Measurements from ENCODE around the gene EDC3.

The EDC3 gene

DNA sequence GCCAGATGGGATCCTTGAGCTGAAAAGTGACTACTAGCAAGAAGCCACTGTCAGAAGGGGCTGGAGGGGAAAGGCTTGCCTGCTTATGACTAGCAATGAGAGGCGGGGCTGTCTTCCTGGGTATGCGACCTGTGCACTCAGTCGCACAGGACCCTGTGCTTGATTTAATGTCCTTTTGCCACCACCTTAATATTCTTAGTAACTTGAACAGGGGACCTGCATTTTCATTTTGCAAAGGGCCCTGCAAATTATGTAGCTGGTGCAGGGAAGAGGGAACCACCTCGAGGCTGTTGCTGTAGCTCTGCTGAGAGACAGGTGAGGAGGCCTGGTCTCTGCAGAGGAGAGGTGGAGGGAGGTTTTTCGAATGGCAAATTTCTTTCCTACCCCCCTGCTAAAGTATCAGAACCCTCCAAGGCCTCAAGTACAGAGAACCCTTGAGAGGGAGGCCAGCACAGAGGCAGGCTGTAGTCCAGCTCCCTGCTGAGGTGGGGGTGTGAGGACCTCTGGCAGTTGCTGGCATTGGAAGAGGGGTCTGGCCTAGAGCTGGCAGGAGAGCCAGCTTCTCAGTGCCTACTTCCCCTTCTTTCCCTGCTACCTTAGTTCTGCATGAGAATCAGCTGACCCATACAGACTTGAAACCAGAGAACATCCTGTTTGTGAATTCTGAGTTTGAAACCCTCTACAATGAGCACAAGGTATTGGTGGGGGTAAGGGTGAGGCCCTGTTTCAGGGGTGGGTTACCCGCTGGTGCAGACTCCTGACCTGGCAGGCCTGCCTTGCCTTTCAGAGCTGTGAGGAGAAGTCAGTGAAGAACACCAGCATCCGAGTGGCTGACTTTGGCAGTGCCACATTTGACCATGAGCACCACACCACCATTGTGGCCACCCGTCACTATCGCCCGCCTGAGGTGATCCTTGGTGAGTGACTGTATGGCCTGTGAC, 68.8 kb downstream of the EDC3 start:
- no peak for DNase-seq (ENCODE audit: low read depth in 2 of 2)

DNA sequence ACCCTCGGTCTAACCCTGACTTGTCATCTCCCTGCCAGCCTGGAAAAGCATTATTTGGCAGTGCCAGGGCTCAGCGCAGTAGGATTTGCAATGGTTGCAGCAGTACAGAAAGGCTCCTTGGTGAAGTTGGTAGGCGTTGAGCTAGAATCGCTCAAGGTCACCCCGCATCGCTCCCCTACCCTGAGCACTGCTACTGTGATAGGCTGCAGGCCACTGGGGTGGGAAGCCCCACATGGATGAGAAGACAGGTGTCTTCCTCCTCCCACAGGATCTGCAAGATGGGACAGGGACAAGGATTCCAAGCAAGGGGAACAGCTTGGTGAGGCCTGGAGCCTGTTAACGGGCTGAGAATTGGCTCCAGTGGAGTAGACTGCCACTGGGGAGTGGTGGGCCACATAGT, 69.5 kb downstream of the EDC3 start:
- no peak for DNase-seq (ENCODE audit: low read depth in 2 of 2)

DNA sequence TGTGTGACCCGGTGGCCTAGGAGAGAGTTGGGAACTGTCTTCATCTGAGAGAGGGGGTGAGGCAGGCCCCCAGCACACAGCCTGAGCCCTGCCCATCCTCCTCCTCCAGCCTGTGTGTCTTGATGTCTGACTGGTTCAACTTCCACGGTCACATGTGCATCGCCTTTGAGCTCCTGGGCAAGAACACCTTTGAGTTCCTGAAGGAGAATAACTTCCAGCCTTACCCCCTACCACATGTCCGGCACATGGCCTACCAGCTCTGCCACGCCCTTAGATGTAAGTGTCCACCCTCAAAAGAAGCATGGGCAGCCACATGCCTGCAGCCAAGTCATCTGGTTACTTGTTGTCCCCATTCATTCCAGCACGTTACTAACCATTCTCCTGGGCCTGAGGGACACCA, 70.1 kb downstream of the EDC3 start:
- no peak for DNase-seq (ENCODE audit: low read depth in 2 of 2)

DNA sequence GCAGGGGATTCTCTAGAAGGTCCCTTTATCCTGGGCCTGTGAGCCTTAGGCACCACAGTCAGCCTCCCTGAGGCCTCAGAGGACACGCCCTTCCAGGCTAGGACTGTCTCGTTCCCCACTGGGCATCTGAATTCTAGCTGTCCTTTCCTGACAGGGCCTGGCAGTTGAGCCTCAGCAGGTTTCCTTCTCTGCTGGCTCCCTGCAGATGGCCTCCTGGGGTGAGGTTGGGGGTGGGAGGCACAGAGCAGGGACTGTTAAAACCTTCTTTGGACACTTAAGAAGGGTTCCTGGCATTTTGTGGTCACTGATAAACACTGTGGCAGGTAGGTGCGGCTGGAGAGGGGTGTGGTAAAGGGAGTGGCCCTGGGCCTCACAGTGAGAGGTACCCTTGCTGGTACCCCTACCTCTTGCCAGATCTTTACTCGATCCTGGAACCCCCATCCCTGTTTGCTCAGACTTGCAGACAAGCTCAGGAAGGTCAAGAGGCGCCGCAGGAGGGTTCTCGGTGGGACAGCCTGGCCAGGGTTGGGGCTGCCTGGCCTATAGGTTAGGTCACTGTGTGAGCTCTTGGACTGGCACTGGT, 71.7 kb downstream of the EDC3 start:
- DNase-seq (ENCODE audit: low read depth in 2 of 2), result no peak

DNA sequence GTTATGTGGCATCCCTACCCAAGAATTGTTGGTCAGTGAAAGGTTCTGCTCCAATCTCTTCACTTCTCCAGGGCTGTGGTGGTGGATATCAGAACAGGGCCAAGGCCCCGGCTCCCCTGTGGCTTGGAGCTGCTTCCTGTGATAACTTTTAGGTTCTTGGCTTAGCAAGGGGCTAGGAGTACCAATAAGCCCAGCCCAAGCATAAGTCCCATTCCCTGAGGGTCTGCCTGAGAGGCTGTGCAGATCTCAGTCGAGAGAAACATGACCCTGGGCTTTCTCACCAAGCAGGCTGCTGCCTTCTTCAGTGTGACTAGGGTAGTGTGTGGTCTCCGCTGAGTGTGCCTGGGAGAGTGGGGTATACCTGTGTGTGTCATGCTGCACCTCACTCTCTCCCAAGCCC, 73.1 kb downstream of the EDC3 start:
- DNase-seq (ENCODE audit: low read depth in 2 of 2), result no peak

DNA sequence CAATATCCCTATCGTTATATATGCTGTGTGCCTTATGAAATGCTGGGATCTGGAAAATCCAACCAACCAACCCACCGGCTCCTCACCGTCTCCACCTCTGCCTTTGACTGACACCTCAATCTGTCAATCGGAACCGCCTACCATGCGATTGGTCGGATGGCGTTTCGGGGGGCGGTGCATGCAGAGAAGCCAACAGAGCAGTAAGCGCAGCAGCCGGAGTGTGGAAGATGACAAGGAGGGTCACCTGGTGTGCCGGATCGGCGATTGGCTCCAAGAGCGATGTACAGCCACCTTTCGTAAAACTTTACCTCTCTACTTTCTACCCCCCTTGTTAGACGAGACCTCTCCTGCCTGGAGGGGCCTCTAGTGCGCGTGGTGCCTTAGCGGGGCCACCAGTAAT, 73.9 kb downstream of the EDC3 start:
- DNase-seq (ENCODE audit: low read depth in 2 of 2), result no peak

DNA sequence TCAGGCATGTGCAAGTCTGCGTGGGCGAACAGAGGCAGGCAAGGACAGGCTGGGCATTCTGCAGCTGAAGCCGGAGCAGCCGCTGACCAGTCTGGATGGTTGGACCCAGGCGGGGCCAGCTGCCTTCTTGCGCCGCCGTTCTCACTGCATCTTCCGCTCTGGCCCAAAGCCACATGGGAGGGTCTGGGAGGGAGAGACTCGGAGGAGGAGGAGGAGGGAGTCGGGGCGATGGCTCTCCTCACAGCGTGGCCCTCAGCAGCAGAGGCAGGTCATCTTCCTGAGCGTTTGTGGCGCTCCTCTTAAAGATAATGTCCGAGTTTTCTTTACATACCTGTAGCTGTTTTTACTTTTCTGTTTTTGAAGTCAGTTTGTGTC, 74.3 kb downstream of the EDC3 start:
- no peak for DNase-seq (ENCODE audit: low read depth in 2 of 2)

DNA sequence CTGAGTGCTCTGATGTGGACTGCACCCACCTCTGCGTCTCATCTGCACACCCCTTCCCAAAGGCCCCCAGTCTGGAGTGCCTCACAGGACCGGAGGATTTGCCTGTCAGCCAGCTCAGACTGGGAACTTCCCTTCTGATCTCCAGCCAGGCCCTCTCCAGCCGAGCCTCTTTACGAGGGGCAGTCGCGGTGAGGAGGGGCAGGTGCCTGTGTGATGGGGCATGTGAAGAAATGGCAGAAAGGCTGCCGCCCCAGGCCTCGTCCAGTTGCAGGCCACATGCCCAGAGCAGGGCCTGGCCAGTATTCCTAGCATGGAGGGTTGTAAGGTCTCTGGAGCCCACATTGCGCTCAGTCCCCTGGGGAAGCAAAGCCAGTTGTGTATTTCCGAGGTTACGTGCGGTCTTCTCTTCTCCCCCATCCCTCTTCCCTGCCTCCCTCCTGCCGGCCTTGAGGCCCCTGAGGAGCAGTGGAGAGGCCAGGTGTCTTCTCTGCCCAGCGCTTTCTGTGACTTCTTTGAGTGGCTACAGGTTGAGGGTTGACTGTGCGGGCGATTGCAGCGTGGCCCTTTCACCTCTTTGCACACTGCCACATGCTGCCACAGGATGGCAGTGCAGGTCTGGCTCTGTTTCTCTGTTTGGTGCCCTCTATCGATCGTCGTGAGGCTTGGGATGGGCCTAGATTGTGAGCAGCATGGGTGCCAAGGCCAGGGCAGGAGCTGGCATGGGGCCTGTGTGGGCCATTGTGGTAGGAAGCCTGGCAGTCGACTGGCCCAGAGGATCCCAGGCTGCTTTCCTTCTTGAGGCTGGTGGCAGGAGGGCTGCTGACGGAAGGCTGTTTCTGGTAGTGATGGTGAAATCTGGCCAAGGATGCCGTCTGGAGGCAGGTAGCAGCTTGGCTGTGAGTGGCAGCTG, 74.9 kb downstream of the EDC3 start:
- peak; percentile 63 to 70 for DNase-seq (ENCODE audit: low read depth in 2 of 2)

DNA sequence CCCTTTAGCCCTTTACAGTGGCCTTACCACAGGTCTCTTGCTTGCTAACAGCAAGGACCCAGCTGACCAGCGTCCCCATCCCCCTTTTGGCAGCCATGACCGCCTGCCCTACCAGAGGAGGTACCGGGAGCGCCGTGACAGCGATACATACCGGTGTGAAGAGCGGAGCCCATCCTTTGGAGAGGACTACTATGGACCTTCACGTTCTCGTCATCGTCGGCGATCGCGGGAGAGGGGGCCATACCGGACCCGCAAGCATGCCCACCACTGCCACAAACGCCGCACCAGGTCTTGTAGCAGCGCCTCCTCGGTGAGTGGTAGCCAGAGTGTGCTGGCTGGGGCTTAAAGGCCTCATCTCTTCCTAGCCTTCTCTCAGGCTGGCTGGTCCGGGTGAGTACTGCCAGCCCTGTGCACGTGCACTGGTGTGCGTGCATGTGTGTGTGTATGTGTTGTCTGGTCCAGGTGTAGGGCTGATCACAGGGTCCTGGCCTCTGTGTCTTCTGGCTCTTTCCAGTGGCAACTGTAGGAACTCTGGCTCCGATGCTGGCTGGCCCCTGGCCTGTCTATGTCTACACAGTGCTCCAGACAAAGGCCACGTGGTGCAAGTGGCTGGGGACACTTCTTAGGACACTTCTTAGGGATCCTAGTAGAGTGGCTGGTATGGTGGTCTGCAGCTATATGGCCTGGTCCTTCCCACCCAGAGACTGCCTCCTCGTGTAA, 75.7 kb downstream of the EDC3 start:
- DNase-seq (ENCODE audit: low read depth in 2 of 2), result no peak

DNA sequence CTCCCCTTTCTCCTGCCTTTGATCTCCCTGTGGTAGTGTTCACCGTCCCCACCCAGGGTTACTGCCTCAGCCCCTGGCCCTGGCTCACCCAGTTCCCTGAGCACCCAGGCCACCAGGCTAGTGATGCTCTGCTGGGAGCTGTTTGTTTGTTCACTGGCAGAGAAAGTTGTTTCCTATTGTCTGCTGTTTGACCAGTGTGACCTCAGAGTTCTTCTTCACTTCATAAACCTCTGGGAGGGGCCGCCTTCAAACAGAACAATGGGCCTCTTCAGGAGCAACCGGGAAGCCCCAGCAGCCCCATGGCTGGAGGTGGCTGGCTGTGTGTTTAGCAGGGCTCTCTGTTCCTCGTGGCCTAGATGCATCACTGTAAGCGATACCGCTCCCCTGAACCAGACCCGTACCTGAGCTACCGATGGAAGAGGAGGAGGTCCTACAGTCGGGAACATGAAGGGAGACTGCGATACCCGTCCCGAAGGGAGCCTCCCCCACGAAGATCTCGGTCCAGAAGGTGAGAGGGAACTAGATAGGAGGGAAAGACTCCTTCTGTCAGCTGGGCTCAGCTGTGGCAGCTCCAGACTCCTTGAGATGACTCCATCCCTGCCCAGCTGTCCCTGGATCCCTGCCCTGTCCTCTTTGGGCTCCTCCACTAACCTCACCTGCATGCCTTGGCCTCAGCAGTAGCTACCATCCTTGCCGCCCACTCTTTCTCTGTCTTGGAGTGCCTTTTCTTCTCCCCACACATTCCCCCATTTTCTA, 76.8 kb downstream of the EDC3 start:
- DNase-seq (ENCODE audit: low read depth in 2 of 2), result no peak

DNA sequence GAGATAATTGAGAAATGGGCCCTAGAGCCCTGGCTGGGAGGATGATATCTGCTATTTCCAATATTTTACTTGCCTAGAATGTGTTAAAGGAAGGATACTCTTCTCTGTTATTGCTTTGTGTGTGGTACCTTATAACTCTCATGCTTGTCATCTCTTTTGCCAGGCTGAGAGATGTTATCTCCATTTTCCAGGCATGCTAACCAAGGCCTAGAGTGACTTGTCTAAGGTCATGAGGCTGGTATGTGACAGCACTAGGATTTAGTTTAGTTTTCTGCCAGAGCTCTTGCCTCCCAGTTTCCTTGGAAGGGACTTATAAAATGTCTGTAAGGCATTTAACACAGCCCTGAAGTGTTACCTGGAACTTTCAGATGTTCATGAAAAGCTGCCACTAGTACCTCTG, 78.8 kb downstream of the EDC3 start:
- DNase-seq (ENCODE audit: low read depth in 2 of 2), result no peak

DNA sequence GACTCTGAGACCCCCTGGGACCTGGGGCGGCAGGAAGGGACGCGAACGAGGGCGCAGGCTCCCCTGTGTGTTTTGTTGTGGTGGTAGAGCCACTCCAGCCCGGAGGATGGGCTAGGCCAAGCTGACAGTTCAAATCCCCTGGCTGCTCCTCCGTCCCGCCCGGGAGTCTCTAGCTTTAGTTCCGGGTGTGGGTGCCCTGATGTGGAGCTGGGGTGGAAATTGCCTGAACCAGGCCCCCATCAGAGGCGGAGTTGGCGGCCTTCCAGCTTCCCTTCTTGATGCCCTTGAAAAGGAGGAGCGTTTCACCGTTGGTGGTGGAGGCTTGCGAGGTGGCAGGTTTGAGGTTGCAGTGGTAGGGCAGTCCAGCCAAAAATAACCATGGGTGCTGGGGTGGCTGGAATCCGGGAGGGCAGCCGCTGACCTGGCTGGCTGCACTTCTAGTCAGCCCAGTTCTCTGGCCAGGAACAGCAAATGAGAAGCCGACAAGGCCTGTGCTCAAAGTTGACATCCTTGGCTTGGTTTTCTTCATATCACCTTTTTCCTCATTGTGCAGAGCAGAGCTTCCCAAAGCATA, 79.4 kb downstream of the EDC3 start:
- peak; percentile 31 to 33 for DNase-seq (ENCODE audit: low read depth in 2 of 2)

DNA sequence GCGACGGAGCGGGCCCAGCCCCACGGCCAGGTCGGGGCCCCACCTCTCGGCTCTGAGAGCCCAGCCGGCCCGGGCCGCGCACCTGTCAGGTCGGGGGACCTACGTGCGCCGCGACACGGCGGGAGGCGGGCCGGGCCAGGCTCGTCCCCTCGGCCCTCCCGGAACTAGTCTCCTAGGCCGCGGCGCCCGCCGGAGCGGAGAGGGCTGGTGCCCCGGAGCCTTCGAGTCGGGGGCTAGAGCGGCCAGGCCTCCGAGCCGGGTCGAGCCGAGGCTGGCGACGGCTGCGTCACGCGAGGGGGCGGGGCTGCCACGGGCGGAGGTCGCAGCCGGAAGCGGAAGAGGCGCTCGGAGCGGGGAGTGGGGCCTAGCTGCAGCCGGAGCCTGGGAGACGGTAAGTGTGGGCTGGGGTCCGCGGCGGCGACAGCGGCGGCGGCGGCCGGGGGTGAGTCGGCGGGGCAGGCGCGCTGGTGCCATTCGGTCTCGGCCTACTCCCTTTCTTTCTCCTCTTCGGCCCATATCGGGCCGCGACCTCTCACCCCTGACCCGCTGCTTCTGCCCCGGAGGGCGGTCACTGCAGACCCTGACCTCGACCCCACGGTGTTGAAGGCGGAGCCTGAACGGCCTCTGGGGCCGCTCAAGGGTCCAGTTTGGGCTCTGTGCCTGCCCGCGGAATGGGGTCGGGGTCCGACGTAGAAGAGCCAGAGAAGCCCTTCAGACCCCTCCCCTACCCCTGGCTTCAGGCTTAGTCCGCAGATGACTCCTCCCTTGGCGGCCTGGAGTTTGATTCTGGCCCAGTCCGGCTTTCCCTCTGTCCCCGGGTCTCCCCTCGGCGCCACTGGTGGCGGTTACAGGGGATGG, 80.1 kb downstream of the EDC3 start, which contains the start of gene CLK3:
CLK3 (plus strand) TSS at position 329 of the 858 bp plus-strand sequence. CDS start 3,361 bp downstream, outside the sequence.
- DNase-seq (ENCODE audit: low read depth in 2 of 2), result peak; percentile 91 to 98

DNA sequence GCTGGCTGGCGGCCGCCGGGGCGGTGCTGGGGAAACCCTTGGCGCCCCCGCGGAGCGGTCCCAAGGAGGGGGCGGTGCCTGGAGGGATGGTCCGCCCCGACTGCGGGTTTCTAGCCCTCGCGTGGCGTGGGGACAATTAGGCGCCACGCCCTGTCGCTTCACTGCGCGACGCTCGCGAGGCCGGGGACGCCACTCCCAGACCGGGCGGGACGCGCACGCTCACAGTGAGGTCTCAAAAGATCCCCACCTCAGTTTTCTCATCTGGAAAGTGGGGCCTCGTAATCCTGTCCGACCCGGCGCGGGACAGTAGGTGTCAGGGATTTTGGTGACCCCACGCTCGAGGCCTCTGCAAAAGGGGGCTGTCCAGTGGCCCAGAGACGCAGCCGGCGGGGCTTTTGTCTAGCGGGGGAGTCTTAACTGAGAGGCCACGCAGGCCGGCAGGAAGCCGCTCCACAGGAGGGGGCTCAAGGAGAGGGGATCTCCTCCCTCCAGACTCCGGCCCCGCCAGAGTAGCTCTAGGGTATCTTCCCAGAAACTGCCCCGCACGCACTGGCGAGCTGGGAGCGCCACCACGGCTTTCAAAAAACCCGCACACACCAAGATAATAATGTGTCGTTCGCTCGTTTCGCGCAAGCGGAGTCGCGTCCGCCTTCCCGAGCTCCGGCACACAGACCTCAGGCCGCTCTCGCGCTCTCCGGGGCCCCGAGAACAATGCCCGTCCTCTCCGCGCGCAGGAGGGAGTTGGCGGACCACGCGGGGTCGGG, 80.9 kb downstream of the EDC3 start:
- peak; percentile 63 to 83 for DNase-seq (ENCODE audit: low read depth in 2 of 2)

DNA sequence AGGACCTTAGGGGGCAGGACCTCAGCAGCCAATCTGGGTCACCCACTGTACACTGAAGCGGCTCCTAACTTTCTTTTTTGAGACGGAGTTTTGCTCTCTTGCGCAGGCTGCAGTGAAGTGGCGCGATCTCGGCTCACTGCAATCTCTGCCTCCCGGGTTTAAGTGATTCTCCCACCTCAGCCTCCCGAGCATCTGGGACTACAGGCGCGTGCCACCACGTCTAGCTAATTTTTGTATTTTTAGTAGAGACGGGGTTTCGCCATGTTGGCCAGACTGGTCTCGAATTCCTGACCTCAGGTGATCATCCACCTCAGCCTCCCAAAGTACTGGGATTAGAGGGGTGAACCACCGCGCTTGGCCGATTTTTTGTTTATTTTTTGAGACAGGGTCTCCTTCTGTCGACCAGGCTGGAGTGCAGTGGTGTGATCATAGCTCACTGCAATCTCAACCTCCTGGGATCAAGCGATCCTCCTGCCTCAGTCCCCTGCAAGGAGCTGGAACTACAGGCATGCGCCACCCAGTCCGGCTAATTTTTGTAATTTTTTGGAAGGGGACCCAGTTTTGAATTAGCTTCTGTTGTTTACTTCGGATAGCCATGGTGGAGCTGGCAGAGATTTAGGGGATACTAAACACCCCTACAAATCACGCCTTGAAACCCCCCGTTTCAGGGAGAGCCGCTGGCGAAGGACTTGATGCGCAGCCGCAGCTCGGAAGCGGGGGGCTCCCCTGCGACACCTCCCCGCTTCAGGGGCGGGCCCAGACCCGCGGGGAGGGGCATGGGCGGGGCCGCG, 81.7 kb downstream of the EDC3 start:
- DNase-seq (ENCODE audit: low read depth in 2 of 2), result no peak

DNA sequence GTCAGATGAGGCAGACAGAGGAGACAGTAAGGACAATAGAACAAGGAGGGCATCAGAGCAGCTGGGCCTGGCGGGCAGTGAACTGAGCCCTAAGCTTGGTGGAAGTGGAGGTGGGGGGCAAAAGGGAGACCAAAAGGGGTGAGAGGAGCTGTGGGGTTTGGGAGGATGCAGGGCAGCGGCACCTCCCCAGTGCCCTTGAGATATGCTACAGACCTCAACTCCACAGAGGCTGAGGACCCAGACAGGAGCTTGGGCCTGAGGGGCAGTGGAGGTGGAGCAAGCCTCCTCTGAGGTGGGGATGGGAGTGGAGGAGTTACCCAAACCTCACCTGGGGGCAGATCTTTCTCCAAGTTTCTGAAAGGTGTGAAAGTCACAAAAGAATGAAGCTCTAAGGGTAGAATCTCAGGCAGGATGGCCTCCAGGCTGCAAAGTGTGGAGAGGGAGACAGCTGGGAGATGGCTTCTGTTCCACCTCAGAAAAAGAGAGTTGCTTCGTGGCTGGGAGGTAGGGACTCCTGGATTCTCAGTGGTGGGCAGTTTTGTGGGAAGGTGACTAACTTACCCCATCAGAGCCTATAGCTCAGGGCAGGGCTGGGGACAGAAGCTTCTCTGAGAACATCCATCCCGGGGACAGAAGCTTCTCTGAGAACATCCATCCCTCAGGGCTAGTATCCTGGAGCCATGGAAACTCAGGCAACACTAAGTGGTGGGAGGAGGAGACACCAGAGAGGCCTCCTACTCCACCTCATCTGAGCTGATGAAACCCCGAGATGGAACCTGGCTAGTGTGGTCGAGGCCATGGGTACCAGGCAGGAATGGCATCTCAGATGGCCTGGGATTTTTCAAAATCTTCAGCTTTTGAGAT, 82.5 kb downstream of the EDC3 start:
- no peak for DNase-seq (ENCODE audit: low read depth in 2 of 2)

DNA sequence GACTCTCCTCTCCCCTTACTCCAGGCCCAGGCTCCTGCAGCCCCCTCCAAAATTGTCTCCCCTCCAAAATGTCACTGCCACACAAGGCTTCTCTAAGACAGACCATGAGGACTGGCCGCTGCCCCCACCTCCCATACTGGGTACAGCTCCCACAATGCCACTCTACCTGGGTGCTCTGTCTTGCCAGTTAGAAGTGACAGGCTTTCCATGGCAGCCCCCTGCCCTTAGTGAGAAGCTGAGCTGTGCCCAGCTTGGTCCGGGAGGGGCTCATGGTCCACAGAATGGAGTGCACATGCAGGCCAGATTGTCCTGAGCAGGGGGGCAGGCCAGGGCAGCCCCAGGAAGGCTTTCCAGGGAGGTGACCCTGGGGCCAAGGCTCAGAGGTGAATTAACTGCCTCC, 83.1 kb downstream of the EDC3 start:
- no peak for DNase-seq (ENCODE audit: low read depth in 2 of 2)
